Fibroblast of mammary gland (primary cell): ENCODE results near the gene MAG.

ENCODE experiments used
- DNase-seq: peaks from one replicate; pipeline ENCODE4 v3.0.0-alpha.2; 2010; ENCODE audit warnings: low read depth
- H3K4me3 ChIP-seq: 2 replicates; pipeline ENCODE4 v1.5.1; 2011; ENCODE audit warnings: low read depth, mild to moderate bottlenecking, low read length, moderate library complexity; ENCODE audit not compliant: control insufficient read depth
- CTCF ChIP-seq: conservative IDR thresholded peaks from 2 replicates; pipeline ENCODE4 v1.5.1; 2011; ENCODE audit warnings: low read depth, low read length, inconsistent platforms; ENCODE audit not compliant: control insufficient read depth, insufficient read depth

MAG gene

DNA sequence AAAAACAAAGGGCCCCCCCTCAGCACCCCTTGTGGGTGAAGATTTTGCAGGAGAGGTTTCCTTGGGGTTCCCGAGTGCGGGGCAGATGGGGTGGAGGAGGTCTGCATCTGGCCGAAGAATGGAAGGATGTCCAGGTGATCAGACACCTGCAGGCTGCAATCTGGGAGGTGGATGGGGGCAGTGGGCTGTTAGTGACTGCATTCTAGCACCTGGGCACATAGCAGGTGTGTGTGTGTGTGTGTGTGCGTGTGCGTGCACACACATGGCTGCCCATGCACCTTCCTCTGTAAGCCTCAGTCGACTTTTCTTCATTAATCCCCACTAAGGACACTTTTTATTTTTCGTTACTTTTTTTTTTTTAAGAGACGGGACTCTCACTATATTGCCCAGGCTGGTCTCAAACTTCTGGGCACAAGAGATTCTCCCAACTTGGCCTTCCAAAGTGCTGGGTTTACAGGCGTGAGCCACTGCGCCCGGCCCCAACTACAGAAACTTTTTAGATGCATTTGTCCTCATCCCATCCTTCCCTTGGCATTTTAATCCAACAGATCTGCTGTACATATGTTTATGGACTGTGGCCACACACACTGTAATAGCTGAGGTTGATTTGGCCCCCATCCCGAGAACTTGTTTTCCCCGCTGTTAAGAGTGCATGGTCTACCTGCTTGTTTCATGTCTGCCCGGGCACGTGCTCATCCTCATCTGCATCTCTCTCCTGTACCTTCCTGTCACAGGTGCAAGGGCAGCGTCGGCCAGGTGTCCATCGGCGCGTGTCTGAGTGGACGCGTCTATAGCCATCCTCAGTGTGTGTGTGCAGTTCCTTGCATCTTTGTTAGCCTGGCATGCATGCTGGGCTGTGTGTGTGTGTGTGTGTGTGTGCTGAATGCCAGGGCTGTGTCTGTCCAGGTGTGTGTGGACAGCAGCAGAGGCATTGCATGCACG is 731 bp downstream of the MAG start:
- H3K4me3 ChIP-seq = no peak overlapping the region
- no peak for TF ChIP-seq CTCF
- DNase-seq = no peak

GRCh38 chr19:35293363-35293739 is 1.4 kb downstream of the MAG start:
- no peak overlapping the region for H3K4me3 ChIP-seq
- no peak for DNase-seq
- no peak for TF ChIP-seq CTCF

- no peak for TF ChIP-seq CTCF
- no peak for DNase-seq
- H3K4me3 ChIP-seq = no peak overlapping the region
Measured at GRCh38 chr19:35293808-35294207, 1.8 kb downstream of the MAG start.

DNA sequence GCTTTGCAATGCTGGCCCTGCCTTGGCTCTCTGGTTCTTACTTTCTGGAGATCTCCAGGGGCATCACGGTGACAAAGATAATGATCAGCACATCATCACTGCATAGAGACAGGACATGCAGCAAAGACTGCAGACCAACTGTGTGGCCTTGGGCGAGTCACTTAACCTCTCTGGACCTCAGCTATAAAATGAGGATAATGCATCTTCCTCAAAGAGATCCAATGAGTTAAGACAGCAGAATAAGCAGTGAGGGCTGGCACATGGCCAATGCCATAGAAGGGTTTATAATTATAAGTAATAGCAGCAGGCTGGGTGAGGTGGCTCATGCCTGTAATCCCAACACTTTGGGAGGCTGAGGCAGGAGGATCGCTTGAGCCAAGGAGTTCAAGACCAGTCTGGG is 2.4 kb downstream of the MAG start:
- no peak for TF ChIP-seq CTCF
- DNase-seq = no peak
- no peak overlapping the region for H3K4me3 ChIP-seq

DNA sequence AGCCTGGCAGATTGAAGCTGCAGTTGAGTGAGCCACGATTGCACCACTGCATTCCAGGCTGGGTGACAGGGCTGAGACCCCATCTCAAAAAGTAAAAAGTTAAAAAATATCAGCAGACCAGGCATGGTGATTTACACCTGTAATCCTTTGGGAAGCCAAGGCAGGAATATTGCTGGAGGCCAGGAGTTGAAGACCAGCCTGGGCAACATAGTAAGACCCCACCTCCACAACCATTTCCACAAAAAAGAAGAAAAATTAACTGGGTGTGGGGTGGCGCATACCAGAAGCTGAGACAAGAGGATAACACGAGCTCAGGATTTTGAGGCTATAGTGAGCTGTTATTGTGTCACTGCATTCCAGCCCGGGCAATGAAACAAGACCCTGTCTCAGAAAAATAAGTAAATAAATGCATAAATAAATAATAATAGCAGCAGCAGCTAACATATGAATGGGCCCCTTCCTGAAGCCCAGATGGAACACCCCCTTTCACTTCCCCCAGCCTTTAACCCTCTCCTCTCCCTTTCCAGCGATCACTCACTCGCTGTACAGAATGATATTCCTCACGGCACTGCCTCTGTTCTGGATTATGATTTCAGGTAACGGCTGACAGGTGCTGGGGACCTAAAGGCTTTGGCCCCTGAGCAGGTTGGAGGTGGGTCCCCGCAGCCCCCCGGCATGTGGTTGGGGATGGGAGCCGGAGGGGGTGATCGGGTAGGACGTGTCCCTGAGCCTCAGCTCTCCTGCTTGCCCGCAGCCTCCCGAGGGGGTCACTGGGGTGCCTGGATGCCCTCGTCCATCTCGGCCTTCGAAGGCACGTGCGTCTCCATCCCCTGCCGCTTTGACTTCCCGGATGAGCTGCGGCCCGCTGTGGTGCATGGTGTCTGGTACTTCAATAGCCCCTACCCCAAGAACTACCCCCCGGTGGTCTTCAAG is 3.2 kb downstream of the MAG start:
- no peak overlapping the region for H3K4me3 ChIP-seq
- DNase-seq = no peak
- TF ChIP-seq CTCF = no peak

- H3K4me3 ChIP-seq = no peak overlapping the region
- TF ChIP-seq CTCF = no peak
- DNase-seq = no peak
Measured at GRCh38 chr19:35295792-35296462, 4.0 kb downstream of the MAG start.
